CMK (cell line): ENCODE data around the gene SPON2.
A peak's percentile ranks its signal among the peaks of the same experiment; 100 is the strongest.

Experiments used
- DNase-seq: peaks from one replicate; pipeline ENCODE4 v3.0.0-alpha.2; 2010; ENCODE audit warnings: low read depth

SPON2 gene

GRCh38 chr4:1172971-1173757 is 781 bp upstream of the SPON2 start:
- DNase-seq, result no peak

- no peak for DNase-seq
Observed at GRCh38 chr4:1171311-1172227, 814 bp downstream of the SPON2 start.

GRCh38 chr4:1170976-1171310 is 1.4 kb downstream of the SPON2 start:
- no peak for DNase-seq

GRCh38 chr4:1170156-1170975 is 2.0 kb downstream of the SPON2 start:
- DNase-seq, result no peak

GRCh38 chr4:1169691-1170096 is 2.7 kb downstream of the SPON2 start:
- no peak for DNase-seq

- DNase-seq, result no peak
Observed at GRCh38 chr4:1169171-1169671, 3.2 kb downstream of the SPON2 start.

GRCh38 chr4:1168191-1169101 is 3.9 kb downstream of the SPON2 start:
- DNase-seq, result no peak

GRCh38 chr4:1167244-1167949 is 5.0 kb downstream of the SPON2 start:
- DNase-seq, result peak; percentile 93

- peak; percentile 17 for DNase-seq
Observed at GRCh38 chr4:1166509-1167243, 5.7 kb downstream of the SPON2 start.

- DNase-seq, result no peak
Observed at GRCh38 chr4:1164956-1165545, 7.3 kb downstream of the SPON2 start.

- no peak for DNase-seq
Observed at GRCh38 chr4:1164444-1164843, 7.9 kb downstream of the SPON2 start.

GRCh38 chr4:1164040-1164439 is 8.3 kb downstream of the SPON2 start:
- no peak for DNase-seq

- DNase-seq, result no peak
Observed at GRCh38 chr4:1160351-1160750, 12.0 kb downstream of the SPON2 start.

GRCh38 chr4:1156069-1156468 is 16.3 kb downstream of the SPON2 start:
- DNase-seq, result no peak

- no peak for DNase-seq
Observed at GRCh38 chr4:1155314-1155713, 17.1 kb downstream of the SPON2 start.

GRCh38 chr4:1154523-1155182 is 17.7 kb downstream of the SPON2 start:
- DNase-seq, result no peak

GRCh38 chr4:1154126-1154522 is 18.3 kb downstream of the SPON2 start:
- DNase-seq, result no peak

GRCh38 chr4:1153567-1154090 is 18.8 kb downstream of the SPON2 start:
- no peak for DNase-seq

GRCh38 chr4:1152290-1152689 is 20.1 kb downstream of the SPON2 start:
- no peak for DNase-seq
